ENCODE data around the gene DNAJC5G.

The DNAJC5G gene

GRCh38 chr2:27280826-27281225 is 5.6 kb downstream of the DNAJC5G start:
- TF ChIP-seq CTCF (IDR thresholded peaks at IDR 0.05; ENCODE audit: low read length) (no peak), EZH2phosphoT487 (IDR thresholded peaks at IDR 0.05; ENCODE audit: low read length) (no peak), EZH2 (optimal IDR thresholded peaks at IDR 0.05; ENCODE audit: low read depth, low read length) (no peak)
- Histone ChIP-seq H3K36me3 (replicated peaks; ENCODE audit: insufficient read depth, low read length) (no peaks in the 10 kb centered on the region), H3K4me3 (ENCODE audit: low read length) (no peak overlapping the region), H2AFZ (ENCODE audit: low read length) (no peak overlapping the region), H3K27ac (ENCODE audit: low read length) (no peak overlapping the region), H3F3A (ENCODE audit: insufficient read depth, low read length) (no peaks in the 10 kb centered on the region), H3K9ac (ENCODE audit: low read length) (no peak overlapping the region), H4K20me1 (ENCODE audit: insufficient read depth, low read length) (no peaks in the 10 kb centered on the region), H3K9me3 (replicated peaks; ENCODE audit: insufficient read depth, low read length) (no peaks in the 10 kb centered on the region), H3K27me3 (replicated peaks; ENCODE audit: insufficient read depth, low read length) (no peaks in the 10 kb centered on the region), H3K79me2 (ENCODE audit: low read length) (no peaks in the 10 kb centered on the region), H3K4me2 (ENCODE audit: low read depth, low read length) (no peak overlapping the region), H3K4me1 (ENCODE audit: low read length) (no peaks in the 10 kb centered on the region), H3K9me2 (replicated peaks; ENCODE audit: insufficient read depth, low read length) (no peaks in the 10 kb centered on the region)
- no peak for DNase-seq

GRCh38 chr2:27281442-27281841 is 6.2 kb downstream of the DNAJC5G start:
- no peak overlapping the region for H3K4me2 ChIP-seq (ENCODE audit: low read depth, low read length)
- no peaks in the 10 kb centered on the region for H3K9me3 ChIP-seq (replicated peaks; ENCODE audit: insufficient read depth, low read length)
- TF ChIP-seq EZH2phosphoT487 (IDR thresholded peaks at IDR 0.05; ENCODE audit: low read length) (no peak), CTCF (IDR thresholded peaks at IDR 0.05; ENCODE audit: low read length) (no peak), EZH2 (optimal IDR thresholded peaks at IDR 0.05; ENCODE audit: low read depth, low read length) (no peak)
- no peak overlapping the region for H3K9ac ChIP-seq (ENCODE audit: low read length)
- no peaks in the 10 kb centered on the region for H3K79me2 ChIP-seq (ENCODE audit: low read length)
- H3K27me3 ChIP-seq (replicated peaks; ENCODE audit: insufficient read depth, low read length), result no peaks in the 10 kb centered on the region
- H3K4me3 ChIP-seq (ENCODE audit: low read length), result no peak overlapping the region
- no peak overlapping the region for H2AFZ ChIP-seq (ENCODE audit: low read length)
- H3K9me2 ChIP-seq (replicated peaks; ENCODE audit: insufficient read depth, low read length), result no peaks in the 10 kb centered on the region
- no peaks in the 10 kb centered on the region for H3F3A ChIP-seq (ENCODE audit: insufficient read depth, low read length)
- no peaks in the 10 kb centered on the region for H3K36me3 ChIP-seq (replicated peaks; ENCODE audit: insufficient read depth, low read length)
- no peaks in the 10 kb centered on the region for H3K4me1 ChIP-seq (ENCODE audit: low read length)
- no peak for DNase-seq
- H4K20me1 ChIP-seq (ENCODE audit: insufficient read depth, low read length), result no peaks in the 10 kb centered on the region
- no peak overlapping the region for H3K27ac ChIP-seq (ENCODE audit: low read length)

GRCh38 chr2:27281855-27282559 is 6.8 kb downstream of the DNAJC5G start, which contains the start of gene TRIM54:
TSS of gene TRIM54 (plus strand) at chr2:27282429. CDS start at chr2:27282732, 303 bp downstream.
- Histone ChIP-seq H4K20me1 (ENCODE audit: insufficient read depth, low read length) (no peaks in the 10 kb centered on the region), H3K27ac (ENCODE audit: low read length) (no peak within 1 kb of the TSS), H3F3A (ENCODE audit: insufficient read depth, low read length) (no peaks in the 10 kb centered on the region), H3K9ac (ENCODE audit: low read length) (no peak within 1 kb of the TSS), H3K9me3 (replicated peaks; ENCODE audit: insufficient read depth, low read length) (no peaks in the 10 kb centered on the region), H3K9me2 (replicated peaks; ENCODE audit: insufficient read depth, low read length) (no peaks in the 10 kb centered on the region), H3K36me3 (replicated peaks; ENCODE audit: insufficient read depth, low read length) (no peaks in the 10 kb centered on the region), H3K4me3 (ENCODE audit: low read length) (no peak within 1 kb of the TSS), H3K4me1 (ENCODE audit: low read length) (no peaks in the 10 kb centered on the region), H2AFZ (ENCODE audit: low read length) (no peak within 1 kb of the TSS), H3K4me2 (ENCODE audit: low read depth, low read length) (no peak within 1 kb of the TSS), H3K27me3 (replicated peaks; ENCODE audit: insufficient read depth, low read length) (no peaks in the 10 kb centered on the region), H3K79me2 (ENCODE audit: low read length) (no peaks in the 10 kb centered on the region)
- TF ChIP-seq EZH2 (optimal IDR thresholded peaks at IDR 0.05; ENCODE audit: low read depth, low read length) (no peak), CTCF (IDR thresholded peaks at IDR 0.05; ENCODE audit: low read length) (no peak), EZH2phosphoT487 (IDR thresholded peaks at IDR 0.05; ENCODE audit: low read length) (no peak)
- DNase-seq, result no peak
